ENCODE measurements around the gene RIMKLA. TPM values are rescaled to one million over a fixed set of nuclear protein-coding genes. Genes with fewer than 3 reads are reported as not detected.

RIMKLA gene
- total RNA-seq, 2 experiments from 2014 or later = 9.8 to 10.3 TPM

DNA sequence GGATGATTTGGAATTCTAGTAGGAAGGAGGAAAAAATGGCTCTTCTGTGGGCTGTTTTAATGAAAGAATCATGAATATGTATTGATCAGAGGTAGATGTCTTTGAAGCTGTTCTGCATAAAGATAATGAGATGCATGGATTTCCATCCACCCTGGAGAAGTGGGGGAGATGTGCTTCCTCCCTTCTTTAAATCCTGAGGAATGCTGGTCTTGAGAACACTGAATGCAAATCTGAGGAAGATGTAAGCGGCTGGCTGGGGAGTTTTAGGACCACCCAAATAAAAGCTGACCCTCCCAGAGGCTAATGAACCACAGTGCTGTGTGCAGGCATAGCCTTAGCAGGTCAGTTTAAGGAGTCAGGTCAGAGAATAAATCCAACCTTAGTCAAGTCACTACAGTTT lies 37.9 kb downstream of the RIMKLA start:
- TF ChIP-seq, protein P1, sequence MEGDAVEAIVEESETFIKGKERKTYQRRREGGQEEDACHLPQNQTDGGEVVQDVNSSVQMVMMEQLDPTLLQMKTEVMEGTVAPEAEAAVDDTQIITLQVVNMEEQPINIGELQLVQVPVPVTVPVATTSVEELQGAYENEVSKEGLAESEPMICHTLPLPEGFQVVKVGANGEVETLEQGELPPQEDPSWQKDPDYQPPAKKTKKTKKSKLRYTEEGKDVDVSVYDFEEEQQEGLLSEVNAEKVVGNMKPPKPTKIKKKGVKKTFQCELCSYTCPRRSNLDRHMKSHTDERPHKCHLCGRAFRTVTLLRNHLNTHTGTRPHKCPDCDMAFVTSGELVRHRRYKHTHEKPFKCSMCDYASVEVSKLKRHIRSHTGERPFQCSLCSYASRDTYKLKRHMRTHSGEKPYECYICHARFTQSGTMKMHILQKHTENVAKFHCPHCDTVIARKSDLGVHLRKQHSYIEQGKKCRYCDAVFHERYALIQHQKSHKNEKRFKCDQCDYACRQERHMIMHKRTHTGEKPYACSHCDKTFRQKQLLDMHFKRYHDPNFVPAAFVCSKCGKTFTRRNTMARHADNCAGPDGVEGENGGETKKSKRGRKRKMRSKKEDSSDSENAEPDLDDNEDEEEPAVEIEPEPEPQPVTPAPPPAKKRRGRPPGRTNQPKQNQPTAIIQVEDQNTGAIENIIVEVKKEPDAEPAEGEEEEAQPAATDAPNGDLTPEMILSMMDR (IDR thresholded peaks at IDR 0.05) = no peak
- CTCF ChIA-PET = no interaction called here
- no peak overlapping the region for H3K27ac Mint-ChIP-seq
- no peaks in the 10 kb centered on the region for H3K9me3 Mint-ChIP-seq
- H3K4me1 Mint-ChIP-seq (ENCODE audit: low read depth) = no peaks in the 10 kb centered on the region
- POLR2A ChIA-PET = interaction anchor here (1.4 kb wide), 1 partner anchor 10 kb away, joined by 3 read pairs; no protein-coding TSS in a partner anchor
- peaks cover 6% of the 10 kb centered on the region for H3K27me3 Mint-ChIP-seq
- intact Hi-C loops (cut with micrococcal nuclease) = no loop called here
- DNase-seq (no peak), ATAC-seq (no peak)
- H3K36me3 Mint-ChIP-seq (ENCODE audit: low read depth) = no peaks in the 10 kb centered on the region
- no peak overlapping the region for H3K4me3 Mint-ChIP-seq

- ChIA-PET CTCF (no interaction called here), POLR2A (no interaction called here)
- intact Hi-C loops (cut with micrococcal nuclease) = no loop called here
- no peaks in the 10 kb centered on the region for H3K4me1 Mint-ChIP-seq (ENCODE audit: low read depth)
- no peak overlapping the region for H3K27ac Mint-ChIP-seq
- H3K4me3 Mint-ChIP-seq = no peak overlapping the region
- DNase-seq (no peak), ATAC-seq (no peak)
- no peaks in the 10 kb centered on the region for H3K9me3 Mint-ChIP-seq
- H3K36me3 Mint-ChIP-seq (ENCODE audit: low read depth) = no peaks in the 10 kb centered on the region
- peaks cover 5% of the 10 kb centered on the region for H3K27me3 Mint-ChIP-seq
- TF ChIP-seq, protein P1 (IDR thresholded peaks at IDR 0.05) = no peak
Measured at GRCh38 chr1:42419126-42419821, 38.7 kb downstream of the RIMKLA start.

- TF ChIP-seq, protein P1 (IDR thresholded peaks at IDR 0.05) = no peak
- Mint-ChIP-seq H3K27ac (no peak overlapping the region), H3K36me3 (ENCODE audit: low read depth) (no peaks in the 10 kb centered on the region), H3K4me3 (no peak overlapping the region), H3K4me1 (ENCODE audit: low read depth) (no peaks in the 10 kb centered on the region), H3K27me3 (peaks cover 1% of the 10 kb centered on the region), H3K9me3 (no peaks in the 10 kb centered on the region)
- CTCF ChIA-PET = no interaction called here
- intact Hi-C loops (cut with micrococcal nuclease) = no loop called here
- ATAC-seq (no peak), DNase-seq (no peak)
- POLR2A ChIA-PET = no interaction called here
Measured at GRCh38 chr1:42420121-42420520, 39.5 kb downstream of the RIMKLA start.

GRCh38 chr1:42420911-42421585 lies 40.5 kb downstream of the RIMKLA start:
- H3K27me3 Mint-ChIP-seq = no peaks in the 10 kb centered on the region
- DNase-seq (no peak), ATAC-seq (no peak)
- no peaks in the 10 kb centered on the region for H3K4me1 Mint-ChIP-seq (ENCODE audit: low read depth)
- ChIA-PET CTCF (interaction anchor here (0.6 kb wide), 1 partner anchor 83 kb away, joined by 3 read pairs; no protein-coding TSS in a partner anchor), POLR2A (no interaction called here)
- no peak overlapping the region for H3K4me3 Mint-ChIP-seq
- H3K9me3 Mint-ChIP-seq = no peaks in the 10 kb centered on the region
- H3K36me3 Mint-ChIP-seq (ENCODE audit: low read depth) = no peaks in the 10 kb centered on the region
- H3K27ac Mint-ChIP-seq = no peak overlapping the region
- intact Hi-C loops (cut with micrococcal nuclease) = no loop called here
- TF ChIP-seq, protein P1 (IDR thresholded peaks at IDR 0.05) = no peak

DNA sequence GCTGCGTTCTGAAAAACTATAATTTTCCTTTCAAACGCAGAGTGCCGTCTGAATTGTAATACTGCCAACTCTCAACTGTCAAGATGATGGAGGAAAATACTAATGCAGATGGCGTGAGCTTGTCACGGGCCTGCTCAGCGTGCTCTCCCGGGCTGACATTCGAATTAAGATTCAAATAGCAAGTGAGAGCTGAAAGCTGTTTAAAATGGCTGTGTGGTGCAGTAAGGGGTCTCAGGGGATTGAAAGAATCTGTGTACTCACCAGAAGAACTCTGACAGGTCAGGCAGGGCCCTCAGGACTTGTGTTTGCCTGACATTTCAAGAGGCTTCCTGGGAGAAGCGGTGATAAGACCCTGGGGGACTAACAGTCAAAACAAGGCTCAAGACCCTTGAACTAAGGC lies 42.1 kb downstream of the RIMKLA start:
- Mint-ChIP-seq H3K27me3 (no peaks in the 10 kb centered on the region), H3K4me3 (no peak overlapping the region), H3K4me1 (ENCODE audit: low read depth) (no peaks in the 10 kb centered on the region), H3K27ac (no peak overlapping the region), H3K36me3 (ENCODE audit: low read depth) (no peaks in the 10 kb centered on the region), H3K9me3 (no peaks in the 10 kb centered on the region)
- no peak for DNase-seq
- ATAC-seq = no peak
- ChIA-PET CTCF (no interaction called here), POLR2A (no interaction called here)
- TF ChIP-seq, protein P1 (IDR thresholded peaks at IDR 0.05) = no peak
- intact Hi-C loops (cut with micrococcal nuclease) = no loop called here
